Adipocyte (in vitro differentiated cells): ENCODE measurements around the gene ANKRD34A.
A peak's percentile ranks its signal among the peaks of the same experiment; 100 is the strongest.

ENCODE experiments used
- DNase-seq: peaks from one replicate; pipeline ENCODE4 v3.0.0-alpha.2; 2015; ENCODE audit warnings: low read depth
- H3K27me3 ChIP-seq: replicated peaks from 2 replicates; pipeline ENCODE4 v1.7.0; 2013; ENCODE audit warnings: mild to moderate bottlenecking, low read length, moderate library complexity; ENCODE audit not compliant: control insufficient read depth, insufficient read depth
- H3K36me3 ChIP-seq: 2 replicates; pipeline ENCODE4 v1.7.0; 2013; ENCODE audit warnings: low read length, mild to moderate bottlenecking, moderate library complexity; ENCODE audit not compliant: control insufficient read depth, insufficient read depth, severe bottlenecking
- H3K4me1 ChIP-seq: 2 replicates; pipeline ENCODE4 v1.7.0; 2013; ENCODE audit warnings: mild to moderate bottlenecking, low read length, moderate library complexity; ENCODE audit not compliant: control insufficient read depth, insufficient read depth
- H3K4me3 ChIP-seq: 2 replicates; pipeline ENCODE4 v1.7.0; 2013; ENCODE audit warnings: mild to moderate bottlenecking, low read length, moderate library complexity
- H3K9ac ChIP-seq: 2 replicates; pipeline ENCODE4 v1.7.0; 2013; ENCODE audit warnings: mild to moderate bottlenecking, low read length, moderate library complexity
- H3K9me3 ChIP-seq: 2 replicates; pipeline ENCODE4 v1.7.0; 2013; ENCODE audit warnings: mild to moderate bottlenecking, low read length, moderate library complexity; ENCODE audit not compliant: control insufficient read depth

The ANKRD34A gene

GRCh38 chr1:145916745-145917144 is 47.6 kb downstream of the ANKRD34A start:
- peak; percentile 13 for DNase-seq
- Histone ChIP-seq H3K4me1 (peaks cover 27% of the 10 kb centered on the region), H3K27me3 (no peaks in the 10 kb centered on the region), H3K36me3 (peaks cover 31% of the 10 kb centered on the region), H3K9me3 (no peaks in the 10 kb centered on the region), H3K9ac (peak overlapping the region; percentile 49), H3K4me3 (no peak overlapping the region)

DNA sequence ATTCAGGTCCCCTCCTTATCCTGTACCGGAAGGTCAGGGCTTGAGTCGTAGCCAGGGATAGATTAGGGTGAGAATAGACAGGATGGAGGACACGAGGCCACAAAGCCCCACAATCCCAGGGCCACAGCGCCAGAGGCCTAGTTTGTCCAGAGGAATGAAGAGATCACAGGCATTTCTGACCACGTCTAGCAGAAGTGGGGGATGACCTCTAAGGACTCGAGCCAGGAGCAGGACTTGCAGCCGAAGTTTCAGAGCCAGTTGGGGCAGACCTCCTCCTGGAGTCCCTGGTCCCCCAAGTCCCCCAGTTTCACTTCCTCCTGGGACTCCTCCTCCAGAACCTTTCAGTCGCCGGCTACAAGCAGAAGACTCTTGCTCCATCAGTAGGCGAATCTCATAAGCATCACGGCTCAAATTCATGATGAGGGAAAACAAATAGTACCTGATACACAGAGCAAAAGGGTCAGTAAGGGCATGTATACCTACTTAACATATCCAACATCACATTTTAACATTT is 52.2 kb downstream of the ANKRD34A start:
- H3K9me3 ChIP-seq = no peaks in the 10 kb centered on the region
- no peaks in the 10 kb centered on the region for H3K27me3 ChIP-seq

More for the DNA sequence above, 52.2 kb downstream of the ANKRD34A start:
- no peak for DNase-seq
- Histone ChIP-seq H3K9ac (no peak overlapping the region), H3K36me3 (peaks cover 43% of the 10 kb centered on the region), H3K4me3 (no peak overlapping the region), H3K4me1 (peaks cover 28% of the 10 kb centered on the region)
